Stimulated activated naive CD8-positive, alpha-beta T cell treated with anti-CD3 and anti-CD28 coated beads, Interleukin-15, Interleukin-2, amounts not matched to agents 100 ng/mL and 50 ng/mL, for 24 hours (primary cell): ENCODE results near the gene ELL.
A peak's percentile ranks its signal among the peaks of the same experiment; 100 is the strongest.

Experiments used
- H3K27ac Mint-ChIP-seq: one replicate; pipeline ENCODE4 v1.8.0; 2021; ENCODE audit warnings: mild to moderate bottlenecking, mixed read lengths
- H3K27me3 Mint-ChIP-seq: one replicate; pipeline ENCODE4 v1.8.0; 2021; ENCODE audit warnings: mixed read lengths
- H3K36me3 Mint-ChIP-seq: one replicate; pipeline ENCODE4 v1.8.0; 2021; ENCODE audit warnings: low read depth, mixed read lengths
- H3K4me1 Mint-ChIP-seq: one replicate; pipeline ENCODE4 v1.8.0; 2021; ENCODE audit warnings: low read depth, mixed read lengths
- H3K4me3 Mint-ChIP-seq: one replicate; pipeline ENCODE4 v1.8.0; 2021; ENCODE audit warnings: mild to moderate bottlenecking, mixed read lengths
- H3K9me3 Mint-ChIP-seq: one replicate; pipeline ENCODE4 v1.8.0; 2021; ENCODE audit warnings: mixed read lengths

Gene ELL

DNA sequence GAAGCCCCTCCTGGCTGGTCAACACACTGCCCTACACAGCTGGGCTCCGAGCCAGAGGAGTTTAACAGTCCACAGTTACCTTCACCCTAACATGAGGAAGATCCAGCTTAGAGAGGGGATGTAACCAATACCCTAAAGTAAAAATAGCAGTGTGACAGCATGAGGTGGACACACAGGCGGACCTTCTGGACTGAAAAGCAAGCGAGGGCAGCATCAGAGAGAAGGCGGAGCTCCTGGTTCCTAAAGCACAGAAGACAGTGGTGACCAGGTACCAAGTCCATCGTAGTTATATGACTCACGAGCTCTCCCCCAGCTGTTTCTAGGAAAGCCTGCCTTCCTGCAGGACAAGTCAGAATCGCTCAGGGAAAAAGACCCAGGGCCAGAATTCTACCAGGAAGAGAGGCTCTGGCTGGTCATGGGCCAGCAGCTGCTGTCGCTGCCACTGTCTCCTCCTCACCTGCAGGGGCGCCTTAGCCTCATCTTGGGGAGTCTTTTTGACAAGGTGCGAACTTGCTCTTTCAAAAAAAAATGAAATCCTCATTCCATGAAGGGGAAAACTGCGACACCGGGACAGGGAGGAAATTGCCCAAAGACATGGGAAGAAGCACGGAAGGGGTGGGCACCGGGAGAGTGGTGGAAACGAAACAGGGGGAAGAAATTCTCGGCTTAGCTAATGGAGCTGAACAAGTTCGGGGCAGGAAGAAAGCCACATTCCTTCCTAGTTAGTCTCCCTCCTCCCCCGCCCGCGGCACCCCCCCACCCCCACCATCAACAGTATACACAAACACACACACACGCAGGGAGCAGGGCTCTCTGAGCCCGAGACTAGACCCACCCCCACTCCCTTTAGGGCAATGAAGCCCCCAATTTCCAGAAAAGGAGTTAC, 1.7 kb downstream of the ELL start:
- Mint-ChIP-seq H3K4me1 (peaks cover 32% of the 10 kb centered on the region), H3K36me3 (no peaks in the 10 kb centered on the region), H3K27ac (peak overlapping the region; percentile 87)

DNA sequence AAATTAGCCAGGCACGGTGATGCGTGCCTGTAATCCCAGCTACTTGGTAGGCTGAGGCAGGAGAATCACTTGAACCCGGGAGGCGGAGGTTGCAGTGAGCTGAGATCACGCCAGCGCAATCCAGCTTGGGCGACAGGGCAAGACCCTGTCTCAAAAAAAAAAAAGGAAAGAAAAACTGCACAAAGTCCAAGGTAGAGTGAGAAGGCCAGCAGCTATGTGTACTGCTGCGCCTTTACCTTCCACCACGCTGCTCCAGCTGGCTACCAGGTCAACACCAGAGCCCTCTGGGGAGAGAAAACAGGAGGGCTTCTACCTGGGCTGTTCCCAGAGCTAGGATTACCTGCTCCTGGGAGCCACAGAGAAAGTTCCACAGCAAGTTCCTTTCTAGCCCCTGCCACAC, 3.2 kb downstream of the ELL start:
- no peaks in the 10 kb centered on the region for H3K27me3 Mint-ChIP-seq
- no peak overlapping the region for H3K27ac Mint-ChIP-seq
- H3K4me1 Mint-ChIP-seq, result peaks cover 42% of the 10 kb centered on the region
- no peaks in the 10 kb centered on the region for H3K36me3 Mint-ChIP-seq
- H3K9me3 Mint-ChIP-seq, result no peaks in the 10 kb centered on the region
- no peak overlapping the region for H3K4me3 Mint-ChIP-seq

More for the DNA sequence above, 1.7 kb downstream of the ELL start:
- peak overlapping the region; percentile 93 for H3K4me3 Mint-ChIP-seq
- H3K9me3 Mint-ChIP-seq, result no peaks in the 10 kb centered on the region
- no peaks in the 10 kb centered on the region for H3K27me3 Mint-ChIP-seq

DNA sequence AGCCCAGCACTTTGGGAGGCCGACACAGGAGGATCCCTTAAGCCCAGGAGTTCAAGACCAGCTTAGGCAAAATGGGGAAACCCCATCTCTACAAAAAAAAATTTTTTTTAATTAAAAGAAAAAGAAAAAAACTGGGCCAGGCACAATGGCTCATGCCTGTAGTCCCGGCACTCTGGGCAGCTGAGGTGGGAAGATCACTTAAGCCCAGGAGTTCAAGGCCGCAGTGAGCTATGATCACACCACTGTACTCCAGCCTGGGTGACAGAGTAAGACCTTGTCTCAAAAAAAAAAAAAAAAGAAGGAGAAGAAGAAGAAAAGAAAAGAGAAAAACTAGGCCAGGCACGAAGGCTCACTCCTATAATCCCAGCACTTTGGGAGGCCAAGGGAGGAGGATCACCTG, 4.3 kb downstream of the ELL start:
- Mint-ChIP-seq H3K27ac (no peak overlapping the region), H3K4me3 (no peak overlapping the region), H3K9me3 (no peaks in the 10 kb centered on the region), H3K27me3 (no peaks in the 10 kb centered on the region), H3K36me3 (no peaks in the 10 kb centered on the region), H3K4me1 (peaks cover 48% of the 10 kb centered on the region)

DNA sequence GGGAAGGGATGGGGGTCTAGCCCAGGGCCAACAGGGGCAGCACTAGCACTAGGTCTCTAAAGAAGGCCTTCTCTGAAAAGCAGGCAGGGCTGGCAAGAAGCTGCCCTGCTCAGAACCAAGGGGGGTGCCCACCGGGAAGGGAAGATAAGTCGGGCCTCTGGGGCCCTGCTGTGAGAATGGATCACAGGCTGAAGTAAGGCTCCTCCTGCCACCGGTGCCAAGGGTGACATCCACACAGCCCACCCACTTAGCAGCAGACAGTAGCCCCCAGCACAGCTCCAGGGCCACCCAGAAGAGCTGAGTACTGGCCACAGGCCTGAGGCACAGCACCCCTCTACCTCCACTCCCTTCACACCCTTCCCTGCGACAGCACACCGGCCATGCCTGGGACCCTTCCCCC, 5.9 kb downstream of the ELL start:
- Mint-ChIP-seq H3K4me1 (peaks cover 46% of the 10 kb centered on the region), H3K4me3 (no peak overlapping the region), H3K9me3 (no peaks in the 10 kb centered on the region), H3K27ac (no peak overlapping the region), H3K27me3 (no peaks in the 10 kb centered on the region), H3K36me3 (no peaks in the 10 kb centered on the region)

DNA sequence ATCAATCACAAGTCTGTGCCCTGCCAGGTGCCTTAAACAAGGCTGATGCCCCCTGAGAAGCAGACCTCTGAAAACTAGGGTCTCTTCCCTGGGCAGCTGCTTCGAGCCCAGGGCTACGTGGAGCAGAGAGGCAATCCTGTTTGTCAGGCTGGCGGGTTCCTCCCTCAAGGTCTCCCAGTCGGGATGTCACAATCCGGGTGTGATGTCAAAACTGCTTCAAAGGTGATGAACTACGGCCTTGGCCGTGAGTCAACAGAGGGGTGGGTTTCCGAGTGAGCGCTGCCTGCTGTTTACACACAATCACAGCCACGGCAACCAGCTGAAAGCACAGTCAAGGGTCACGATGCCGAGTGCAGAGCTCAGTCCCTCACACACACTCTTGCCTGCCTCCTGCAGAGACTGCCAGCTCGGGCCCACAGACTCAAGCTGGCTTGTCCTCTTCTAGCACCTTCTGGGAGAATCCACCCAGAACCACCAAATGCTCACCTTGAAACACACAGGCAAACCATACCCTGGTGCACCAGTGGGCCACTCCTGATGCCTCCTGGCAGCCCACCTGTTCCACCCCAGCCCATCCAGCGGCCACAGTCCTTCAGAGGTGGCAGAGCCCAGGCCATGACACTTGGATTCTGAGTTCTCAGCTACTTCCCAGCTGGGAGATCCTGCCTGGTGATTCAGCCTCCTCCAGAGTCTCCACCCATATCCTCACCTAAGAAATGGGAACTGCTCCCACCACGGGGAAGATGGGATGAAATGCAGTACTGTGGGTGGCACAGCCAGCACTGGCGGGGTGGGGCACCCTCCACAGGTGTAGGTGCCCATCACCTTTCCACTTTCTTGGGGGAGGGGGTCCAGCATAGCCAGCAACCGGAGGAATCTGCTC, 6.8 kb downstream of the ELL start:
- H3K36me3 Mint-ChIP-seq, result no peaks in the 10 kb centered on the region
- H3K27me3 Mint-ChIP-seq, result no peaks in the 10 kb centered on the region
- no peak overlapping the region for H3K4me3 Mint-ChIP-seq
- H3K27ac Mint-ChIP-seq, result peak overlapping the region; percentile 11
- H3K4me1 Mint-ChIP-seq, result peaks cover 41% of the 10 kb centered on the region
- H3K9me3 Mint-ChIP-seq, result no peaks in the 10 kb centered on the region

DNA sequence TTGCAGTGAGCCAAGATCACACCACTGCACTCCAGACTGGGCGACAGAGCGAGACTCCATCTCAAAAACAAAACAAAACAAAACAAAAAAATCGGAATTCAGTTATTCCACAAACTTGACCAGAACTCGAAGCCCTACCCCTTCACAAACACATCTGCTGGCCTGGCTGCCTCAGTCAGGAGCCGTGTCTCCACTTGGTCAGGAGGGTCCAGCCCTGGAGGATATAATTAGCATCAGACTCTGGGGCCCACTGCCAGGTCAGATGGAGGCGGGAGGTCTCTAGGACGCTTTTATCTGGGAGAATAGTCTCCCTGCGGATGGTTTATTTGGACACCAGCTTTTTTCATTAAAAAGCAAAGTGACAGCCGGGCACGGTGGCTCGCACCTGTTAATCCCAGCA, 8.0 kb downstream of the ELL start:
- Mint-ChIP-seq H3K4me3 (no peak overlapping the region), H3K9me3 (no peaks in the 10 kb centered on the region), H3K27ac (no peak overlapping the region), H3K27me3 (no peaks in the 10 kb centered on the region), H3K36me3 (no peaks in the 10 kb centered on the region), H3K4me1 (peaks cover 34% of the 10 kb centered on the region)

DNA sequence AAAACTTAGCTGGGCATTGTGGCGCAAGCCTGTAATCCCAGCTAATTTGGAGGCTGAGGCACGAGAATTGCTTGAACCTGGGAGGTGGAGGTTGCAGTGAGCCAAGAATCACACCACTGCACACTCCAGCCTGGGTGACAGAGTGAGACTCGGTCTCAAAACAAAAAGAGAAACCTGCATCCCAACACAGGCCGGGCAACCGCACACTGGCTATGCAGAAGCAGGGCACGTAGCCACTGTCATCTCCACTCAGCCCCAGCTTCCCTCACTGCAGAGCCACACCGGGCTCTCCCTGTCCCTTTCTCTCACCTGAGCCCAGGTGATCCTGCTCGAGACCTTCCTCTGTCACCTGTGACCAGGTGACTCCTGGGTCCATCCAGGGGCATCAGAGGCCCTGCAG, 11.7 kb downstream of the ELL start:
- Mint-ChIP-seq H3K9me3 (no peaks in the 10 kb centered on the region), H3K4me1 (peaks cover 46% of the 10 kb centered on the region), H3K27me3 (no peaks in the 10 kb centered on the region), H3K36me3 (no peaks in the 10 kb centered on the region), H3K4me3 (no peak overlapping the region), H3K27ac (no peak overlapping the region)

DNA sequence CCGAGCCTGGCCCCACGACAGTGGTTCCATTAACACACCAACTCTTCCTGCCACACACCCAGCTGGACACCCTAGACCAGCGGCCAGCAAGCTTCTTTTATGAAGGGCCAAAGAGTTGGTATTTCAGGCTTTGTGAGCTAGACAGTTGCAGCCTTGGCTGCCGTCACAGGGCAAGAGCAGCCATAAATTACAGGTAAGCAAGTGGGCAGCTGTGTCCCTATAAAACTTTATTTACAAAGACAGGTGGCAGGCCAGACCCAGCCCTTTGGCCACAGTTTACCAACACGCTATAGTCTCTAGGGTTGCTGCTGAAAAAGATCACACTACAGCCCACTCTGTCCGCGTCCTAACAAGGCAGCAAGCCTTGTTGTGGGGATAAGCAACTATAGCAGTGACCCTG, 13.3 kb downstream of the ELL start:
- H3K9me3 Mint-ChIP-seq, result no peaks in the 10 kb centered on the region
- H3K36me3 Mint-ChIP-seq, result no peaks in the 10 kb centered on the region

DNA sequence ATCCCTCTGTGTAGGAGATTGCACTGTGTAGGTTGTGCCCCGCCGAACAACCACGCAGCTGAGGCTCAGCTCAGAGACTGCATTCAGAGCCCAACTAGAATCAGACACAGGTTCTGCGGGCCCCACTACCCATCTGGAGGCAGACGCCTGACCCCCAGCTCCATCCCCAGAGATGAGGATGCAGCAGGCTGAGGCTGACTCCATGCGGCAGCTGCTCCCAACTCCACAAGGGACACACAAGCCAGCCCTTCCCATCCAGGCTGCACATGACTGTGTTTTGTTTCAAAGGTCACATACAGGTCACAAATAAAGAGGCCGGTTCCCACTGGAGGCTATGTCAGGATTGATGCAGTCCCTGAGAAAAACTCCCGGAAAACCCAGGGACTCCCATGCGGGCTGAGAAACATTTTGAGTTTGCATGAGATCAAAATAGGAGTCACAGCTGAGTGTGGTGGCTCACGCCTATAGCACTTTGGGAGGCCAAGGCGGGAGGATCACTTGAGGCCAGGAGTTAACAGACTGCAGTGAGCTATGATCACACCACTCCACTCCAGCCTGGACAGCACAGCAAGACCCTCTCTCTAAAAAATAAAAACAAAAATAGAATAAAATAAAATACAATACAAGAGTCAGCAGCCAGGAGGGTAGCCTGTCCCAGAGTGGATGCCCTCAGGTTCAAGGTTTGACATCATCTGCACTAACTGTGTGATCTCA, 14.0 kb downstream of the ELL start:
- Mint-ChIP-seq H3K36me3 (no peaks in the 10 kb centered on the region), H3K9me3 (no peaks in the 10 kb centered on the region), H3K27ac (peak overlapping the region; percentile 85), H3K4me1 (peaks cover 53% of the 10 kb centered on the region), H3K27me3 (no peaks in the 10 kb centered on the region), H3K4me3 (no peak overlapping the region)

More for the DNA sequence above, 13.3 kb downstream of the ELL start:
- Mint-ChIP-seq H3K27me3 (no peaks in the 10 kb centered on the region), H3K4me1 (peaks cover 52% of the 10 kb centered on the region), H3K27ac (no peak overlapping the region), H3K4me3 (no peak overlapping the region)

DNA sequence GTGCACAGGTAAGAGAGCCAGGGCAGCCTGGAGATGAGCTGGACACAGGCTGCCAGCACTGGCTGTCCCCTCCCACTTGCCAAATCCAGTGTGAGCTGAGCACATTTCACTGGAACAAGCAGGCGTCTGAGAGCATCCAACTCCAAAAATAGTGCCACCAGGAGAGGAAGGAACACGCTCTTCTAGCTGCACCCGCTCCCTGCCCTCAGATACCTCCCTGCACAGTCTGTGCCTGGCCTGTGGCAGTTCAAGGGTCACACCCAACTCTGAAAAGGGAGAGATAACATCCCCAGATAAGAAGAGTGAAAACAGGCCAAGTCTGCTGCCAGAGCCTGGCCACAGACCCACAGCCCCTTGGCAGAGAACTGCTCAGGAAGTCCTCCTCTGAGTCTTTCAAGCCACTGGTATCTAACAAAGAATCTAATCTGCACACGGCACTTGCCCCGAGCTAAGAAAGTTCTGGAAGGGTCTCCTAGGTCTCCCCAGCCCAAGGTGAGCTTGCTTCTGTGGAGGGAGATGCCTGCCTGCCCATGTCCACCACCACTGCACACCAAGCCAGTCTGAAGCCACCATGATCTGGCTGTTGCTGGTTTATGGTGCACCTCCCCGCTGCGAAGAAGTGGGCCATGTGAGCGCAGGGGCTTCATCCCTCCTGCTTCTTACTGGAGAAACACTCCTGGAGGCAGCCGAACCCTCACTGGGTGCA, 14.7 kb downstream of the ELL start:
- Mint-ChIP-seq H3K27ac (peak overlapping the region; percentile 85), H3K4me1 (peaks cover 59% of the 10 kb centered on the region), H3K36me3 (no peaks in the 10 kb centered on the region), H3K9me3 (no peaks in the 10 kb centered on the region), H3K27me3 (no peaks in the 10 kb centered on the region), H3K4me3 (no peak overlapping the region)

DNA sequence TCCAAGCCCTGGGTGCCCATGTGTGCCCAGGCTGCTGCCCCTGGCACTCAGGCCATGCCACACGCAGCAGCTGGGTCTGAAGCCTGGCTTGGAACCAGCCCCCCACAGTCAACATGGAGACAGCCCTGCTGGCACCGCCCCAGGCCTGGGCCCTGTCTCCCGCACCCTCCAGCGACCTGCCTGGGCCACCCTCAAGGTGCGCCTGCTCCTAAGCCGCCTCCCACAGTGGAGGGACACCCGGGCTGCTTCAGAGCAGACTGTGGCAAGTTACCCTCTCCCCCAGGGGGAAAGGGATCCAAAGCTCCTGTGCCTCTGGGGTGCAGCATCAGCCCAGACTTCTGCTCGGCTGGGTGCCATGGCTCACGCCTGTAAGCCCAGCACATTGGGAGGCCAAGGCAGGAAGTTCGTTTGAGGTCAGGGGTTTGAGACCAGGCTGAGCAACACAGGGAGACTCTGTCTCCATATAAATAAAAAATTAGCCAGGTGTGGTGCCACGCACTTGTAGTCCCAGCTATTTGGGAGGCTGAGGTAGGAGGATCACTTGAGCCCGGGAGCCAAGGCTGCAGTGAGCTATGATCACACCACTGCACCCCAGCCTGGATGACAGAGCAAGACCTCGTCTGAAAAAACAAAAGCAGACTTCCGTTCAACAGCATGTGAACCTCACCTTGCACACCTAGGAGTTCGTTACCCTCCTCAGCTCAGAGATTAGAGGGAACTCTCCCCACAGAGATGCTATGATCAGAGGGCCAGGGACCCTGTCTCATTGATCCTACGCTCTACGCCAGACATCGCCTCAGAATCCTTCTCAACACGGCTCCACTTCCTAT, 15.6 kb downstream of the ELL start:
- peaks cover 68% of the 10 kb centered on the region for H3K4me1 Mint-ChIP-seq
- H3K4me3 Mint-ChIP-seq, result no peak overlapping the region
- H3K36me3 Mint-ChIP-seq, result peaks cover under 1% of the 10 kb centered on the region
- H3K27me3 Mint-ChIP-seq, result no peaks in the 10 kb centered on the region
- no peaks in the 10 kb centered on the region for H3K9me3 Mint-ChIP-seq
- peak overlapping the region; percentile 85 for H3K27ac Mint-ChIP-seq

DNA sequence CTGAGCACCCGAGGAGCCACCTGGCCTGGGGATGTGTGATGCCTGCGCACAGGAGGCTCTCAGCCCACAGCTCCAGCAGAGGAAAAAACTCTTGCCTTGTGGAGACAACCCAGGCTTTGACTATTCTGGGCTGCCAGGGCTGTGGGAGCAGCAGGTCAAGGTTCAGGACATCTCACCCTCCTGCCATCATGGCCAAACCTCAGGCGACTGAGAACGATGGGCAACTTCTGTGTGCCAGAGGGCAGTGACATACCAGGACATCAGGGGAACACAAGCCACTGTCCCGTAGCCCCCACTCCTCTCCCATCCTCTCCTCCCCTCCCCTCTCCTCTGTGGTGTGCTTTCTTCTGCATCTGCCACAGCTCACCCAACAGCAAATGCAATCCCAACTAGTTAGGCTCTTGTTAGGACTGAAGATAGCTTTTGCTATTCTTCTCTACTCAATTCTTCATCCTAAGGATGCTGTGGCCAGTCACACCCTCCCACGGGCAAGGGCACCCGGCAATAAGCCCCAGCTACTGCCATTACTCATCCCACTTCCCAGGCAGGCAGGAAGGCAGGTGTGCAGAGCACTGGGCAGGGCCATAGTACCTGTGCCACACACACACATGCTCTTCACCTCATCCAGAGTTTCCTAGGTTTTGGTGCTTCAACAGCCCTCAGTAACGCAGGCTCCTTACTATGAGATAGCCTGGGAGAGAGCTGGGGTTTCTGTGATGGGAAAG, 16.8 kb downstream of the ELL start:
- Mint-ChIP-seq H3K9me3 (no peaks in the 10 kb centered on the region), H3K4me3 (no peak overlapping the region), H3K36me3 (peaks cover 4% of the 10 kb centered on the region), H3K27me3 (no peaks in the 10 kb centered on the region), H3K27ac (peak overlapping the region; percentile 66), H3K4me1 (peaks cover 80% of the 10 kb centered on the region)
